GM12878 (cell line): Measurements from ENCODE around the gene SFXN4. TPM values are rescaled to one million over a fixed set of nuclear protein-coding genes. Genes with fewer than 3 reads are reported as not detected.
A peak's percentile ranks its signal among the peaks of the same experiment; 100 is the strongest.

ENCODE experiments used
- ATAC-seq: fragments of 200-7000 bp; cut with Tn5 transposase; 3 replicates; pipeline ENCODE4 v1.9.1; 2020; ENCODE audit warnings: mild to moderate bottlenecking, moderate library complexity
- BruUV-seq: library from RNA; stranded (reverse); fragments of 400-500 nt; replicated peaks from 2 replicates; lab custom pipeline; 2021; lab: Mats Ljungman, UMichigan
- CTCF ChIA-PET: fragments of 300-600 bp; sonication (Branson Sonifier 250); formaldehyde crosslinking; extraction: SDS; loops from one replicate; lab custom pipeline; 2021; ENCODE audit warnings: inconsistent platforms; lab: Yijun Ruan, JAX
- POLR2A ChIA-PET: fragments of 350-600 bp; formaldehyde crosslinking; extraction: SDS; loops from one replicate; lab custom pipeline; 2021; ENCODE audit warnings: inconsistent platforms; lab: Charles Lee
- RAD21 ChIA-PET: fragments of 300-600 bp; sonication (Branson Sonifier 250); formaldehyde crosslinking; loops from one replicate; lab custom pipeline; 2023; ENCODE audit warnings: antibody characterized with exemption; ENCODE audit not compliant: unreplicated experiment; lab: Charles Lee
- SMC1A ChIA-PET: fragments of 300-600 bp; sonication (Branson Sonifier 250); formaldehyde crosslinking; loops from one replicate; lab custom pipeline; 2023; ENCODE audit not compliant: unreplicated experiment, uncharacterized antibody; lab: Charles Lee
- DNase-seq: peaks from one replicate; pipeline ENCODE4 v3.0.0-alpha.2; 2011; ENCODE audit warnings: low read depth, low spot score
- FAIRE-seq: peaks from 3 replicates; lab custom pipeline; 2011; peaks lifted over from hg19 to GRCh38; lab: Jason Lieb, UNC
- H2AFZ ChIP-seq: 2 replicates; pipeline ENCODE4 v1.6.0; 2011; ENCODE audit warnings: low read depth, low read length, control low read depth; ENCODE audit not compliant: control insufficient read depth
- H3K27ac ChIP-seq: 2 replicates; pipeline ENCODE4 v1.5.1; 2011; ENCODE audit warnings: control low read depth; ENCODE audit not compliant: control insufficient read depth, insufficient read depth
- H3K27me3 ChIP-seq, 2 experiments: replicated peaks in 1 of 2; 2 replicates each; pipeline versions ENCODE4 v1.6.0 to v1.6.1; 2011; ENCODE audit warnings: low read length in 1 of 2; ENCODE audit not compliant: control insufficient read depth in 2 of 2, insufficient read depth in 2 of 2
- H3K36me3 ChIP-seq, 2 experiments: 2 replicates each; pipeline ENCODE4 v1.5.1; 2011; ENCODE audit warnings: low read length in 1 of 2; ENCODE audit not compliant: control insufficient read depth in 2 of 2, insufficient read depth in 2 of 2
- H3K4me1 ChIP-seq: 2 replicates; pipeline ENCODE4 v1.6.1; 2011; ENCODE audit warnings: mild to moderate bottlenecking, low read length, moderate library complexity, mixed read lengths; ENCODE audit not compliant: control insufficient read depth, insufficient read depth
- H3K4me2 ChIP-seq: 2 replicates; pipeline ENCODE4 v1.6.0; 2011; ENCODE audit warnings: control low read depth; ENCODE audit not compliant: control insufficient read depth, insufficient read depth
- H3K4me3 ChIP-seq: fragments of 200-600 bp; sonication (generic); 2 replicates; pipeline ENCODE4 v1.5.1; 2016
- H3K79me2 ChIP-seq: 2 replicates; pipeline ENCODE4 v1.6.0; 2011; ENCODE audit warnings: low read length; ENCODE audit not compliant: control insufficient read depth, insufficient read depth
- H3K9ac ChIP-seq: 2 replicates; pipeline ENCODE4 v1.8.0; 2011; ENCODE audit warnings: low read length, control low read depth, mixed read lengths; ENCODE audit not compliant: control insufficient read depth, insufficient read depth
- H3K9me3 ChIP-seq: replicated peaks from 3 replicates; pipeline ENCODE4 v1.5.1; 2011; ENCODE audit warnings: mild to moderate bottlenecking, low read length; ENCODE audit not compliant: control insufficient read depth, insufficient read depth
- H4K20me1 ChIP-seq: 2 replicates; pipeline ENCODE4 v1.6.0; 2011; ENCODE audit not compliant: control insufficient read depth, insufficient read depth
- ASH2L ChIP-seq: fragments of 300-600, 200-600 bp; sonication (generic); IDR thresholded peaks from 2 replicates; pipeline ENCODE4 v1.6.1; 2017; ENCODE audit warnings: low read depth, mild to moderate bottlenecking, borderline replicate concordance
- ATF7 ChIP-seq: fragments of 450-650 bp; IDR thresholded peaks from 2 replicates; pipeline ENCODE4 v1.6.1; 2016; ENCODE audit warnings: low read depth, mild to moderate bottlenecking
- ETV6 ChIP-seq, 2 experiments: fragments of 450-650 bp in 1 of 2; IDR thresholded peaks in 1 of 2; conservative IDR thresholded peaks in 1 of 2; 2 replicates each; pipeline ENCODE4 v1.6.1; 2014; ENCODE audit warnings: antibody characterized with exemption in 1 of 2, borderline replicate concordance in 1 of 2, low read depth in 1 of 2, mild to moderate bottlenecking in 1 of 2, moderate library complexity in 1 of 2
- FOXK2 ChIP-seq: fragments of 450-650 bp; IDR thresholded peaks from 2 replicates; pipeline ENCODE4 v1.6.1; 2017; ENCODE audit warnings: mild to moderate bottlenecking, moderate library complexity
- GATAD2B ChIP-seq: fragments of 450-650 bp; conservative IDR thresholded peaks from 2 replicates; pipeline ENCODE4 v1.6.1; 2017; ENCODE audit warnings: low read depth, mild to moderate bottlenecking, moderate library complexity
- KAT2A ChIP-seq: conservative IDR thresholded peaks from 2 replicates; pipeline ENCODE4 v1.6.1; 2011; ENCODE audit warnings: low read depth, low read length; ENCODE audit not compliant: control insufficient read depth
- LARP7 ChIP-seq: fragments of 450-650 bp; IDR thresholded peaks from 2 replicates; pipeline ENCODE4 v1.6.1; 2017; ENCODE audit warnings: mild to moderate bottlenecking
- MEF2B ChIP-seq: fragments of 450-650 bp; IDR thresholded peaks from 2 replicates; pipeline ENCODE4 v1.6.1; 2018; ENCODE audit warnings: mild to moderate bottlenecking, moderate library complexity; ENCODE audit not compliant: partially characterized antibody, poor library complexity, severe bottlenecking
- REST ChIP-seq: IDR thresholded peaks from 2 replicates; pipeline ENCODE4 v1.6.1; 2012; ENCODE audit warnings: mild to moderate bottlenecking, low read depth, low read length
- TARDBP ChIP-seq: IDR thresholded peaks from 2 replicates; pipeline ENCODE4 v1.6.1; 2016; ENCODE audit warnings: borderline replicate concordance
- ZNF217 ChIP-seq: fragments of 450-650 bp; IDR thresholded peaks from 2 replicates; pipeline ENCODE4 v1.6.1; 2017; ENCODE audit warnings: antibody characterized with exemption, mild to moderate bottlenecking
- ZZZ3 ChIP-seq: IDR thresholded peaks from 2 replicates; pipeline ENCODE4 v1.6.1; 2011; ENCODE audit warnings: low read depth; ENCODE audit not compliant: control insufficient read depth, insufficient read length
- WGBS: methylation state at CpG from one replicate; pipeline ENCODE4 v1.1.6; 2016; ENCODE audit warnings: low lambda C conversion rate; ENCODE audit not compliant: insufficient replicate concordance, insufficient coverage; ENCODE audit errors: missing lambda C conversion rate; 5-methylcytosine and 5-hydroxymethylcytosine counted together
- in situ Hi-C: fragments of 300-500 bp; cut with MboI; formaldehyde crosslinking; loops from 9 replicates; pipeline ENCODE4 v1.14.3; 2018; ENCODE audit warnings: mixed read lengths
- intact Hi-C: fragments of 100-400 bp; cut with micrococcal nuclease; formaldehyde crosslinking; loops from one replicate; pipeline ENCODE4 v1.14.2; 2022; ENCODE audit not compliant: unreplicated experiment
- polyA plus RNA-seq, 11 experiments: library from polyadenylated mRNA; depleted of rRNA in 4 of 11; unstranded in 6 of 11; stranded (reverse) in 5 of 11; fragments of >200 nt; fragmentation: Nextera tagmentation in 4 of 11; fragmentation: Illumina TruSeq in 1 of 11; extraction: Ambion mirVana in 4 of 11; extraction: Trizol in 1 of 11; gene quantifications; 1 replicate in 1 of 11; 2 replicates in 10 of 11; pipeline versions ENCODE4 v1.2.1 to v1.2.3, GENCODE V29; 2011 to 2016; ENCODE audit warnings: inconsistent platforms in 2 of 11, missing spikeins in 2 of 11, low read depth in 1 of 11
- total RNA-seq, 4 experiments: library from RNA; depleted of rRNA in 3 of 4; stranded (reverse); fragments of >200 nt in 3 of 4; fragmentation: Illumina TruSeq in 1 of 4; extraction: Trizol in 1 of 4; gene quantifications; 2 replicates each; pipeline versions ENCODE4 v1.2.1 to v1.2.3, GENCODE V29; 2013 to 2021
- TF ChIP-seq, protein P1 (sequence below): fragments of 450-650 bp; IDR thresholded peaks from 2 replicates; pipeline ENCODE4 v1.6.1; 2017; ENCODE audit warnings: borderline replicate concordance

SFXN4 gene
- total and polyA plus RNA-seq, 10 of the 15 experiments (the other 5 are each of a cell fraction or from before 2014, with no cell fraction given): 40.7 to 111 (median 48.8) TPM

GRCh38 chr10:119132521-119133345 is 32.8 kb downstream of the SFXN4 start:
- Histone ChIP-seq H3K4me1 (peaks cover 14% of the 10 kb centered on the region), H3K27me3 (no peaks in the 10 kb centered on the region), H3K9ac (no peak overlapping the region), H3K27ac (peak overlapping the region; percentile 76; the same call in 1 of the 2 replicates), H2AFZ (no peak overlapping the region), H3K4me3 (no peak overlapping the region), H3K9me3 (no peaks in the 10 kb centered on the region), H3K79me2 (no peaks in the 10 kb centered on the region), H4K20me1 (no peaks in the 10 kb centered on the region), H3K4me2 (no peak overlapping the region)
- intact Hi-C loops (no loop called here), in situ Hi-C loops (no loop called here)
- over 99% methylated on average over 14 of the region's 14 CpGs for WGBS
- BruUV-seq: no TSS peak
- ChIA-PET RAD21 (interaction anchor here (0.9 to 1.7 kb wide), 6 partner anchors 13 to 66 kb away, joined by 3 to 13 read pairs (median 7); partner anchors contain the start of genes DENND10 and PRDX3), POLR2A (interaction anchor here (0.6 to 1.9 kb wide), 5 partner anchors 13 to 345 kb away, joined by 3 to 8 read pairs (median 4); partner anchors contain the start of gene DENND10)
- DNase-seq: no peak
- no peak for TF ChIP-seq ATF7
- no peak for TF ChIP-seq ZZZ3
- TF ChIP-seq GATAD2B: no peak
- no peak for TF ChIP-seq LARP7
- TF ChIP-seq MEF2B: no peak
- no peak for TF ChIP-seq KAT2A
- no peak for TF ChIP-seq ASH2L
- no peak for TF ChIP-seq ZNF217
- TF ChIP-seq FOXK2: no peak
- TF ChIP-seq REST: no peak
- TF ChIP-seq, protein P1, sequence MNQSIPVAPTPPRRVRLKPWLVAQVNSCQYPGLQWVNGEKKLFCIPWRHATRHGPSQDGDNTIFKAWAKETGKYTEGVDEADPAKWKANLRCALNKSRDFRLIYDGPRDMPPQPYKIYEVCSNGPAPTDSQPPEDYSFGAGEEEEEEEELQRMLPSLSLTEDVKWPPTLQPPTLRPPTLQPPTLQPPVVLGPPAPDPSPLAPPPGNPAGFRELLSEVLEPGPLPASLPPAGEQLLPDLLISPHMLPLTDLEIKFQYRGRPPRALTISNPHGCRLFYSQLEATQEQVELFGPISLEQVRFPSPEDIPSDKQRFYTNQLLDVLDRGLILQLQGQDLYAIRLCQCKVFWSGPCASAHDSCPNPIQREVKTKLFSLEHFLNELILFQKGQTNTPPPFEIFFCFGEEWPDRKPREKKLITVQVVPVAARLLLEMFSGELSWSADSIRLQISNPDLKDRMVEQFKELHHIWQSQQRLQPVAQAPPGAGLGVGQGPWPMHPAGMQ: no peak
- TF ChIP-seq ETV6 (conservative IDR thresholded peaks at IDR 0.05 in 1 of 2, IDR thresholded peaks at IDR 0.05 in 1 of 2; ENCODE audit: borderline replicate concordance in 1 of 2, low read depth in 1 of 2): no peak
- no peak for TF ChIP-seq TARDBP
- TF ChIP-seq, all 136 proteins: peak for 0
- ChIA-PET CTCF (interaction anchor here (0.6 to 1.6 kb wide), 2 partner anchors 14 to 74 kb away, joined by 4 to 5 read pairs; no protein-coding TSS in a partner anchor), SMC1A (interaction anchor here (0.8 to 2.4 kb wide), 5 partner anchors 17 to 79 kb away, joined by 3 to 10 read pairs (median 7); no protein-coding TSS in a partner anchor)
- no peak for ATAC-seq
- FAIRE-seq: no peak
- H3K36me3 ChIP-seq: peaks cover 0 to 5% of the 10 kb centered on the region in 2 experiments; a peak in 2 of 4 replicates
